C4-2B (cell line): ENCODE results near the gene ZGRF1.
"Not testable (repeated sequence)": the region's sequence is repeated elsewhere in the genome, so short reads cannot be mapped to it uniquely, and the experiment has no call there.

Experiments used
- H3K27ac ChIP-seq: fragments of 450-650 bp; 2 replicates; pipeline ENCODE4 v1.5.1; 2017
- CTCF ChIP-seq: fragments of 450-650 bp; conservative IDR thresholded peaks from 2 replicates; pipeline ENCODE4 v1.5.1; 2017; ENCODE audit warnings: mild to moderate bottlenecking
- ZFX ChIP-seq: fragments of 450-650 bp; IDR thresholded peaks from 2 replicates; pipeline ENCODE4 v1.6.1; 2017

The ZGRF1 gene

DNA sequence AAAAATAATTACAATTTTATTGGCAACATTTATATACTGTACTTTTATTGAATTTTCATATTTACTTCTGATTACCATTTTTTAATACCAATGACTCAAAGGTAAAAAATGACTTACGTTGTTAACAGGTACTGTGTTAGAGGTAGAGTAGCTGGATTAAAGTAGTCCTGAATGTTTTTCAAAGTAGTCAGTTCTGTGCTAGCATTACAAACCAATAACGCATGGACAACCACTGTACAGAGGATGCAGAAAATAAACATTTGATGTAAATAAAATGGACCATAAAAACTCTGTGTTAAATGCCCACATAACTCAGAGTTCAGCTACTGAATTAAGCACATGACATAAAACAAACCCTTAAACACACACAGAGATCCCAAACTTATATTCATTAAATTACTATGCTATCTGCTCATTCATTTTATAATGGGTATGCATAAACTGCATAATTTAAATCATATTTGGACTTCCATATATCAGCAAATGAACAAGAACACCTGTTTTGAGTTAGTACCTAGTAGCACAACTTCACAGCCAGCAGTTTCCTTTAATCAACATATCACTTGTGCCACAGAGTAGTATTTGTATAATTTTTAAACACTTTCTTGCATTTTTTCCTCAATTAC, 74.3 kb downstream of the ZGRF1 start:
- TF ChIP-seq CTCF (no peak), ZFX (no peak)

DNA sequence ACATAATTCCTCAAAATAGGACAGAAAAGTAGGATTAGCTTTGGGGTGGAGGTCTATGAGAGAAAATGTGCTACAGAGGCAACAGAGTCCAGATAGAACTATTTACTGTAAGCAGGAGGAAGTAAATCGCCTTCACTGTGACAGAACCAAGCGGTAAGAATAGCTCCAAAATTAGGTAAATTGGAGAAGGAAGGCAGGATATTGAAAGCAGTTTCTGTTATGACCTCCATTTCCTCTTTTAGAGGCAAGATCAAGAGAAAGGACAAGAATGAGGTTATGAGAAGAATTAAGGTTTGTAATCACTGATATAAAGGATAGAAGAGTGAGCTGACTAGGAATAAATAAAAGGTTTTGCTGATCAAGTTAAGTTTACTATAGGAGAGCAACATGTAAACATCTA, 76.6 kb downstream of the ZGRF1 start:
- no peak overlapping the region for H3K27ac ChIP-seq
- TF ChIP-seq CTCF (no peak), ZFX (no peak)

More for the DNA sequence above, 74.3 kb downstream of the ZGRF1 start:
- H3K27ac ChIP-seq = no peak overlapping the region

DNA sequence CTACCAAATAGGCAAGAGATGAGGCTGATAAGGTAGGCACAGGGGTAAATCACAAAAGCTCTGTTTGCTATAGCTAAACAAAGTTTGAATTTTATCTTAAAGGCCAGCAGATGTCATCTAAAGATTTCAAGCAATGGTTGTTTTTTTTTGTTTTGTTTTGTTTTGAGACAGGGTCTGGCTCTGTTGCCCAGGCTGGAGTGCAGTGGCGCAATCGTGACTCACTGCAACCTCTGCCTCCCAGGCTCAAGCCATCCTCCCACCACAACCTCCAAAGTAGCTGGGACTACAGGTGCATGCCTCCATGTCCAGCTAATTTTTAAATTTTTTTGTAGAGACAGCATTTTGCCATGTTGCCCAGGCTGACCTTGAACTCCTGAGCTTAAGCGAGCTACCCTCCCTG, 77.7 kb downstream of the ZGRF1 start:
- TF ChIP-seq ZFX (no peak), CTCF (no peak)
- H3K27ac ChIP-seq = no peak overlapping the region

DNA sequence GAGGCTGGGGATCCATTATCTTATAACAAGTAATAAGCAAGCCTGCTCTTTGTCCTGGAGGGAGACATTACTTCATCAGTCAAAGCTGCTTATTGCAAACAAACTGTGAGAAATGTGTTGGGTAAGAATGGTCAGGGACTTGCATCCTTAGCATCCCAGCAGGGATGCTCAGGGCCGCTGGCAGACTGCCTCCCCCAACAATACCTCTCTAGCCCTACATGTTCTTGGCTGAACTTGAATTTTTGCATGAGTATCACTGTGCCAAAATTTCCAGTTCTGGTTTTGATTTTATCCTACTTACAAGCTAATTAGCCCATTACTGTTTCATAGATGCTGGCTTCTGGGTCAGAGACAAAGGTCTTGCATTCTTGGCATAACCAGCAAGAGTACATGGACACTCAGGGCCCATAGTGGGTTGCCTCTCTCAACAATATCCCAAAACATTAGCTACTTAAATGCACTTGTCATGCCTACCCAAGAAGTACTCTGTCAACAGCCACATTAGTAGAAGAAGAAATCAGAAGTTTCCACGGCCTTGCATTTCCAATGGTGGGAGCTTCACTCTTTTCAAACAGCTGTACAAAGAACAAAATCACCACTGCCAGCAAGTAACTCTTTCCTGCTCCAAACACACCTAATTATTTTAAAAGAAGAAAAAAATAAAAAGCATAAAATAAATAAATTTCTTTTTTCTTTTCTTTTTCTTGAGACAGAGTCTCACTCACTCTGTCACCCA, 78.9 kb downstream of the ZGRF1 start:
- H3K27ac ChIP-seq = no peak overlapping the region
- TF ChIP-seq CTCF = no peak
- no peak for TF ChIP-seq ZFX

GRCh38 chr4:112554271-112554670, 82.4 kb downstream of the ZGRF1 start:
- H3K27ac ChIP-seq = not testable (repeated sequence)

- no peak overlapping the region for H3K27ac ChIP-seq
- TF ChIP-seq CTCF (no peak), ZFX (no peak)
These were observed 84.0 kb downstream of the ZGRF1 start for GRCh38 chr4:112552668-112553067.

GRCh38 chr4:112550728-112551127, 86.0 kb downstream of the ZGRF1 start:
- no peak overlapping the region for H3K27ac ChIP-seq
- TF ChIP-seq CTCF (no peak), ZFX (no peak)

DNA sequence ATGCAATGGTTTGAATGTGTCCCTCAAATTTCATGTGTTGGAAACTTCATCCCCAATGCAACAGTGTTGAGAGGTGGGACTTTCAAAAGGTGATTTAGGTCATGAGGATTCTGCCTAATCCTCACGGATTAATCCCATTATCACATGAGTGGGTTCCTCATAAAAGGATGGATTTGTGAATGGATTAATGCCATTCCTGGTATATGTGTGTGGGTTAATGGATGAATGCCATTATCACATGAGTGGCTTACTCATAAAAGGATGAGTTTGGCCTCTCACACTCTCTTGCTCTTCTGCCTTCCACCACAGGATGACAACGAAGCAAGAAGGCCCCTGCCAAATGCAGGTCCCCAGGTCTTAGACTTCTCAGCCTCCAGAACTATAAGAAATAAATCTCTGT, 90.2 kb downstream of the ZGRF1 start:
- TF ChIP-seq ZFX = no peak
- TF ChIP-seq CTCF = no peak
- no peak overlapping the region for H3K27ac ChIP-seq
